Duodenal mucosa (tissue), 2 donors: ENCODE data around the gene ENAM.
"Not testable (repeated sequence)": the region's sequence is repeated elsewhere in the genome, so short reads cannot be mapped to it uniquely, and the experiment has no call there.

Experiments
- H3K27ac ChIP-seq: one replicate; pipeline ENCODE4 v1.7.0; 2013; ENCODE audit warnings: low read depth, low read length
- H3K27me3 ChIP-seq, 2 donors: one replicate each; pipeline ENCODE4 v1.7.0; 2013; ENCODE audit warnings: low read length in 2 of 2, control low read depth in 1 of 2; ENCODE audit not compliant: insufficient read depth in 2 of 2, control insufficient read depth in 1 of 2
- H3K36me3 ChIP-seq, 2 donors: one replicate each; pipeline ENCODE4 v1.7.0; 2013; ENCODE audit warnings: low read length in 2 of 2, control low read depth in 1 of 2; ENCODE audit not compliant: insufficient read depth in 2 of 2, control insufficient read depth in 1 of 2
- H3K4me1 ChIP-seq, 2 donors: one replicate each; pipeline ENCODE4 v1.7.0; 2013; ENCODE audit warnings: low read length in 2 of 2, control low read depth in 1 of 2; ENCODE audit not compliant: insufficient read depth in 2 of 2, control insufficient read depth in 1 of 2
- H3K4me3 ChIP-seq, 2 donors: one replicate each; pipeline ENCODE4 v1.7.0; 2013; ENCODE audit warnings: low read length in 2 of 2, low read depth in 1 of 2
- H3K9ac ChIP-seq, 2 donors: one replicate each; pipeline ENCODE4 v1.7.0; 2013; ENCODE audit warnings: low read length in 2 of 2, low read depth in 1 of 2
- H3K9me3 ChIP-seq, 2 donors: one replicate each; pipeline ENCODE4 v1.7.0; 2013; ENCODE audit warnings: low read length in 2 of 2, control low read depth in 1 of 2; ENCODE audit not compliant: control insufficient read depth in 1 of 2

Gene ENAM

GRCh38 chr4:70694633-70695032 lies 66.1 kb downstream of the ENAM start:
- not testable (repeated sequence) for H3K4me3 ChIP-seq, H3K27me3 ChIP-seq, H3K9me3 ChIP-seq, H3K9ac ChIP-seq, H3K36me3 ChIP-seq, H3K27ac ChIP-seq
- peaks cover 9 to 11% of the 10 kb centered on the region in 2 donors for H3K4me1 ChIP-seq
